Measurements from ENCODE around the gene PIGX. TPM values are rescaled to one million over a fixed set of nuclear protein-coding genes. Genes with fewer than 3 reads are reported as not detected.

The PIGX gene
- total and polyA plus RNA-seq, 2 of the 4 experiments (the other 2 are of a cell fraction), result 9.4 to 14.5 TPM

GRCh38 chr3:196686436-196686835, 25.7 kb upstream of the PIGX start:
- no peak overlapping the region for H3K9ac ChIP-seq (ENCODE audit: low read depth, low read length)
- H3K18ac ChIP-seq (ENCODE audit: low read depth, low read length), result no peak overlapping the region
- ATAC-seq (ENCODE audit: low read depth) (no peak), DNase-seq (no peak)
- ChIA-PET POLR2A (ENCODE audit: unreplicated experiment) (no interaction called here), CTCF (interaction anchor here (1.2 kb wide), 1 partner anchor 77 kb away, joined by 5 read pairs; no protein-coding TSS in a partner anchor)
- H2AK5ac ChIP-seq (ENCODE audit: low read depth, low read length), result no peak overlapping the region
- peaks cover 4% of the 10 kb centered on the region; the same call in 1 of the 2 replicates for H3K4me1 ChIP-seq (ENCODE audit: control insufficient read depth, insufficient read depth, low read length)
- H3K4me2 ChIP-seq (ENCODE audit: low read depth, low read length), result no peak overlapping the region
- no peak overlapping the region for H3K4me3 ChIP-seq (ENCODE audit: insufficient read depth, low read depth, low read length)
- H2AK9ac ChIP-seq (replicated peaks; ENCODE audit: low read depth, low read length, poor library complexity), result no peak overlapping the region
- no peak overlapping the region for H3K27ac ChIP-seq (ENCODE audit: insufficient read depth, low read length)
- intact Hi-C loops (cut with micrococcal nuclease), result loop anchor here (10.0 kb wide), 1 partner anchor 432 kb away; no protein-coding TSS in a partner anchor
- H2BK20ac ChIP-seq (ENCODE audit: low read depth, low read length), result no peak overlapping the region
- WGBS, 2 experiments (ENCODE audit: extremely low coverage in 2 of 2, insufficient read length in 1 of 2), result no CpG with 5 or more reads among the region's 2 CpGs
- no peak overlapping the region for H2BK120ac ChIP-seq (ENCODE audit: low read depth, low read length)
- H2BK5ac ChIP-seq (ENCODE audit: low read depth, low read length, poor library complexity, severe bottlenecking), result no peak overlapping the region
- H3K23ac ChIP-seq (ENCODE audit: low read depth, low read length), result no peak overlapping the region
- H2AFZ ChIP-seq (replicated peaks; ENCODE audit: low read length, poor library complexity), result no peak overlapping the region
- no peak overlapping the region for H3K14ac ChIP-seq (replicated peaks; ENCODE audit: low read depth, low read length)
- TF ChIP-seq BHLHE40 (IDR thresholded peaks at IDR 0.05; ENCODE audit: low read depth, low read length), result no peak
- TF ChIP-seq MAFK (IDR thresholded peaks at IDR 0.05; ENCODE audit: low read depth, low read length), result no peak
- no peak overlapping the region for H4K5ac ChIP-seq (ENCODE audit: low read depth, low read length)
- no peak overlapping the region for H3K4ac ChIP-seq (ENCODE audit: low read depth, low read length)
- no peak overlapping the region for H4K8ac ChIP-seq (ENCODE audit: low read depth in 2 of 2, low read length in 2 of 2)
- no peak overlapping the region for H4K91ac ChIP-seq (ENCODE audit: insufficient read depth, low read depth, low read length)
- dilution Hi-C loops (cut with HindIII; ENCODE audit: low sequenced_read_pairs, unreplicated experiment), result no loop called here
- H3K27me3 ChIP-seq (ENCODE audit: control insufficient read depth, insufficient read depth, low read length), result peaks cover 7% of the 10 kb centered on the region
- no peak overlapping the region for H3K56ac ChIP-seq (ENCODE audit: extremely low read depth, insufficient read depth, low read length)
- in situ Hi-C loops (cut with MboI; ENCODE audit: low sequenced_read_pairs), result loop anchor here (5.0 kb wide), 1 partner anchor 79 kb away; no protein-coding TSS in a partner anchor
- no peaks in the 10 kb centered on the region for H3K9me3 ChIP-seq (ENCODE audit: control insufficient read depth, insufficient read depth, low read length)
- BruUV-seq (replicated peaks), result no TSS peak
- H4K20me1 ChIP-seq (ENCODE audit: insufficient read depth, low read length), result no peaks in the 10 kb centered on the region
- no peaks in the 10 kb centered on the region; the same call in 1 of the 2 replicates for H3K9me1 ChIP-seq (ENCODE audit: insufficient read depth, low read length)
- no peak overlapping the region for H2BK15ac ChIP-seq (ENCODE audit: low read depth, low read length)
- H3K79me1 ChIP-seq (ENCODE audit: low read depth in 1 of 2, low read length in 2 of 2), result no peaks in the 10 kb centered on the region
- H3K36me3 ChIP-seq (ENCODE audit: control insufficient read depth, insufficient read depth, low read length), result no peaks in the 10 kb centered on the region
